Stimulated activated CD8-positive, alpha-beta memory T cell treated with anti-CD3 and anti-CD28 coated beads, Interleukin-12 subunit alpha, Interleukin-12 subunit beta, amount 100 ng/mL, for 4 hours (primary cell): Measurements from ENCODE around the gene CBX1.
"Not testable (repeated sequence)": the region's sequence is repeated elsewhere in the genome, so short reads cannot be mapped to it uniquely, and the experiment has no call there.

Source experiments
- DNase-seq: peaks from one replicate; pipeline ENCODE4 v3.0.0-alpha.2; 2020; ENCODE audit warnings: low read depth

CBX1 gene

GRCh38 chr17:48123111-48123510 is 21.8 kb upstream of the CBX1 start:
- no peak for DNase-seq

DNA sequence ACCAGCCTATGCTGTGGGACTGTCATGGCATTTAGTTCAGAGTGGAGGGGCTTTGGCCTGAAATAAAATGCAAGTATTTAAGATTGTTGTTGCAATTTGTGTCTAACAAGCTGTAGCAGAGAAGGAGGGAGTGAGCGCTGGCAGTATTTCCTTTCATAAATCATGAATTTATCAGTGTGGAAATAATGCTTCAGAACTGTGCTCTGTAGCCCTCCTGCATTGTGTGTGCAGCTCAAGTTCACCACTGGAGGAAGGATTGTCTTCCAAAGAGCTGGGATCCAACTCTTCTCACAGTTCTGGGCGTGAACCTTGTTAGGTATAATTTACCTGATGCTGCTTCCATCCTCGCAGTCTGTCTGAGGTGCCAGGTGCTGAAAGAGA is 21.4 kb upstream of the CBX1 start:
- DNase-seq = no peak

GRCh38 chr17:48121923-48122664 is 20.8 kb upstream of the CBX1 start:
- no peak for DNase-seq

DNA sequence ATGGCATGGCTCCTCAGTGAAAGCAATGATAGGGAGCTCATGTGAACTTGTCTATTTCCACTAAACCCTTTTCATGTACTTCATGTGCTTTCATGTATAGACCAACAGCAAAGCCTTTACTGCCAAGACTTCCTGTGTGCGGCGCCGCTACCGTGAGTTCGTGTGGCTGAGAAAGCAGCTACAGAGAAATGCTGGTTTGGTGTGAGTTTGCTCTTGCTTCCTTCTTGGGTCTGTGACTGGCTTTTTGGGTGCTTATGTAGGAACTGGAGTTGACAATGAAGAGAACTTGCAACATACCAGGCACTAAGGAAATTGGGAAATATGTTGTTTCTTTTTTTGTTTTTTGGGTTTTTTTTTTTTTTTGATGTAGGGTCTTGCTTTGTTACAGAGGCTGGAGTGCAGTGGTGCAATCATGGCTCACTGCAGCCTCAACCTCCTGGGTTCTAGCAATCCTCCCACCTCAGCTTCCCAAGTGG is 12.0 kb upstream of the CBX1 start:
- DNase-seq = no peak

- DNase-seq = no peak
Observed at GRCh38 chr17:48111937-48112241, 10.6 kb upstream of the CBX1 start.

DNA sequence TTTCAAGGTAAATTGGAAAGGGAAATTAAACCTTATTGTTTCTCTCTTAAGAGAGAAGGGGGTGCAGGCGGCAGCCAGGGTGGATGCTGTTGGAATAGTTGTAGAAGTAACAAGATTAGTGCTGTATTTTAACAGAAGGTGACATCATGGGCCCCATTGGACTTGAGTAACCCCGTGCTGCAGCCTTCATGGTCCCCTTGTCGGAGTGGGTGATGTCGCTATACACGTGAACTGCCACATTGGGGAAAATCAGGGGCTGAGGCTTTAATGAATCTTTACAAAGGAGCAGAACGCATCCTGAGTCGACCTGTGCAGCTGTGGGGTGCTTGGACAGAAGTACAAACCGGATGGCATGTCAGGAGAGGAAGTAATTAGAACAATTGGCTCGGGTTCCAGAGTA is 9.5 kb upstream of the CBX1 start:
- DNase-seq = no peak

- DNase-seq = peak; percentile 89
Observed at GRCh38 chr17:48107137-48108055, 6.1 kb upstream of the CBX1 start, which contains the start of gene SNX11. Gene SNX11 (plus strand): TSS chr17:48107766. CDS start chr17:48112044, 4,278 bp downstream.

DNA sequence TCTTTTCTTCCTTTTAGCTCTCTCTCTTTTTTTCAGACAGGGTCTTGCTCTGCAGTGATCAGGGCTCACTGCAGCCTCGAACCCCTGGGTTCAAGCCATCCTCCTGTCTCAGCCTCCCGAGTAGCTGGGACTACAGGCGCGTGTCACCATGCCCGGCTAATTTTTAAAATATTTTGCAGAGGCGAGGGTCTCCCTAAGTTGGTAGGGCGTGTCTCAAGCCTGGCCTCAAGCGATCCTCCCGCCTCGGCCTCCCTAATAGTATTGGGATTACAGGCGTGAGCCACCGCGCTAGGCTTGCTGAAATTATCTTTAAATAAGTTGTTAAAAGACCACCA is 5.5 kb upstream of the CBX1 start:
- DNase-seq = no peak

- DNase-seq = no peak
Observed at GRCh38 chr17:48104440-48104839, 3.2 kb upstream of the CBX1 start.

- no peak for DNase-seq
Observed at GRCh38 chr17:48102798-48103715, 1.8 kb upstream of the CBX1 start.

GRCh38 chr17:48102043-48102750 is 919 bp upstream of the CBX1 start:
- no peak for DNase-seq

DNA sequence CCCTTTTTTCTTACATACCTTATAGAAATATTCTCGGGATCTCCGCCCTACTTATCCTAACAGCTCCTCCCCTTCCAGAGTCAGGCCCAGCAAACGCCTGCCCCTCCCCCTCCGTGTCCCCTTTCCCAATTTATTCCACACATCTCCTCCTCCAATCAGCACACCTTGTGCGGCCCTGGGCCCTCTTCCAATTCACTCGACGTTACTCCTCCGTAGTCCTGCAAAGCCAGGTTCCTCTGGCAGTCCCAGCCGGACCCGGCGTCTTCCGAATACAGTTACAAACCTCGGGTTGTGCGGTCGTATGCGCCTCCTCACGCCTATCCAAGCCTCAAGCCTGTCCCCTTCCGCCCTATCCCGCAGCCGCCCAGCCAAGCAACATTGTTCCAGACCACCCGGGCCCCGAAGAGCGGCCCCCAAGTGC is 677 bp downstream of the CBX1 start:
- no peak for DNase-seq

DNA sequence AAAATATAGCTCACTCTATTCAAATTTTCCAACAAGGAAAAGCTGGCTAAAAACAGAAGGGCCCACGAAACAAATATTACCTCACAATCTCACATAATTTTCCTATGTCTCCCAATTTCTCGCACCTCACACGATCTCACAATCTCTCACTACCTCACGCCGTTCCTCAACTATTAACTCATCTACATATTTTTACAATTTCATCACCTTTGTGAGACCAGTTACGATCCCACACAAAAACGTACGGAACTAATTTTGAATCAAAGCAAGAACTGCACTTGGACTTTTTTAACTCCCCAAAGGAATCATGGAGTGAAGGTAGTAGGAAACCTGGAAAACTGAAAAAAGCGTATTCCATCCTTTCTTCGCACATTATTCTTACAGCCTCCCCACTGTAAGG is 1.1 kb downstream of the CBX1 start:
- no peak for DNase-seq

GRCh38 chr17:48095611-48096010 is 5.7 kb downstream of the CBX1 start:
- DNase-seq = no peak

GRCh38 chr17:48093341-48094045 is 7.8 kb downstream of the CBX1 start:
- DNase-seq = no peak

- no peak for DNase-seq
Observed at GRCh38 chr17:48084932-48085331, 16.3 kb downstream of the CBX1 start.

DNA sequence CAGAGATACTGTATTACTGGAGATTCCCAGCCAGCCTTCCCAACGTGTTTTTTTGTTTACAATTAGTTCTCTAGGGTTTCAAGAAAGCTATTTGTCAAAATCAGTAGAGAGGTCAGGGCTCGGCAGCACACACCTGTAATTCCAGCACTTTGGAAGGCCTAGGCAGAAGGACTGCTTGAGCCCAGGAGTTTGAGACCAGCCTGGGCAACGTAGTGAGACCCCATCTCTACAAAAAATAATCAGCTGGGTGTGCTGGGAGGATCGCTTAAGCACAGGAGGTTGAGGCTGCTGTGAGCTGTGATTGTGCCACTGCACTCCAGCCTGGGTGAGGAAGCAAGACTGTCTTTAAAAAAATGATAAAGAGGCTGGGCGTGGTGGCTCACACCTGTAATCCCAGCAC is 19.4 kb downstream of the CBX1 start:
- DNase-seq = no peak

DNA sequence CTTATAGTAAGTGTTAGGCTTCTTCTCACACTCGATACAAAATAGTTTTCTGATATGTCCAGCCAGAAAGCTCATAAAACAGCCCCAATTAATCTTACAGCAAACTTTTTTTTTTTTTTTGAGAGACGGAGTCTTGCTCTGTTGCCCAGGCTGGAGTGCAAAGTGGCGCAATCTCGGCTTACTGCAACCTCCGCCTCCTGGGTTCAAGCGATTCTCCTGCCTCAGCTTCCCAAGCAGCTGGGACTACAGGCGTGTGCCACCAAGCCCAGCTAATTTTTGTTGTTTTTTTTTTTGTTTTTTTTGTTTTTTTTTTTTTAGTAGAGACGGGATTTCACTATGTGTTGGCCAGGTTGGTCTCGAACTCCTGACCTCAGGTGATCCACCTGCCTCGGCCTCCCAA is 24.1 kb downstream of the CBX1 start:
- DNase-seq = not testable (repeated sequence)

- DNase-seq = peak; percentile 21
Observed at GRCh38 chr17:48074322-48075081, 26.8 kb downstream of the CBX1 start.

GRCh38 chr17:48073566-48074094 is 27.6 kb downstream of the CBX1 start:
- not testable (repeated sequence) for DNase-seq
